GM19467 (cell line): ENCODE measurements around the gene FAM171A1.
"Not testable (repeated sequence)": the region's sequence is repeated elsewhere in the genome, so short reads cannot be mapped to it uniquely, and the experiment has no call there.

Source experiments
- ATAC-seq: cut with Tn5 transposase; IDR thresholded peaks from one replicate; pipeline ENCODE4 v1.9.1; 2021; ENCODE audit warnings: mild to moderate bottlenecking, moderate library complexity; ENCODE audit not compliant: unreplicated experiment

FAM171A1 gene

GRCh38 chr10:15370856-15371701 is at the start of gene FAM171A1:
Gene FAM171A1, minus strand, starts transcription at chr10:15371289. Its CDS starts 237 bp downstream, at chr10:15371052.
- ATAC-seq = no peak

- no peak for ATAC-seq
These were observed 49.8 kb upstream of the FAM171A1 start for GRCh38 chr10:15420858-15421257.

- ATAC-seq = no peak
These were observed 48.3 kb upstream of the FAM171A1 start for GRCh38 chr10:15419279-15419874.

GRCh38 chr10:15416034-15416433 is 44.9 kb upstream of the FAM171A1 start:
- ATAC-seq = no peak

GRCh38 chr10:15411010-15411409 is 39.9 kb upstream of the FAM171A1 start:
- ATAC-seq = no peak

- not testable (repeated sequence) for ATAC-seq
These were observed 38.3 kb upstream of the FAM171A1 start for GRCh38 chr10:15409350-15409749.

GRCh38 chr10:15408557-15408956 is 37.5 kb upstream of the FAM171A1 start:
- no peak for ATAC-seq

GRCh38 chr10:15405319-15405718 is 34.2 kb upstream of the FAM171A1 start:
- ATAC-seq = no peak

GRCh38 chr10:15401382-15401781 is 30.3 kb upstream of the FAM171A1 start:
- no peak for ATAC-seq

GRCh38 chr10:15400461-15400860 is 29.4 kb upstream of the FAM171A1 start:
- not testable (repeated sequence) for ATAC-seq

GRCh38 chr10:15399060-15399661 is 28.1 kb upstream of the FAM171A1 start:
- ATAC-seq = no peak

GRCh38 chr10:15395935-15396334 is 24.8 kb upstream of the FAM171A1 start:
- ATAC-seq = no peak

GRCh38 chr10:15393139-15393825 is 22.2 kb upstream of the FAM171A1 start:
- no peak for ATAC-seq

GRCh38 chr10:15391491-15391890 is 20.4 kb upstream of the FAM171A1 start:
- ATAC-seq = no peak

- ATAC-seq = not testable (repeated sequence)
These were observed 17.1 kb upstream of the FAM171A1 start for GRCh38 chr10:15388172-15388571.

- ATAC-seq = no peak
These were observed 15.9 kb upstream of the FAM171A1 start for GRCh38 chr10:15387021-15387420.

- no peak for ATAC-seq
These were observed 14.7 kb upstream of the FAM171A1 start for GRCh38 chr10:15385552-15386455.

- ATAC-seq = no peak
These were observed 10.3 kb upstream of the FAM171A1 start for GRCh38 chr10:15381420-15381819.

GRCh38 chr10:15379078-15379477 is 8.0 kb upstream of the FAM171A1 start:
- no peak for ATAC-seq

- no peak for ATAC-seq
These were observed 7.5 kb upstream of the FAM171A1 start for GRCh38 chr10:15378569-15378968.
